ENCODE measurements around the gene LAMA3.

LAMA3 gene

DNA sequence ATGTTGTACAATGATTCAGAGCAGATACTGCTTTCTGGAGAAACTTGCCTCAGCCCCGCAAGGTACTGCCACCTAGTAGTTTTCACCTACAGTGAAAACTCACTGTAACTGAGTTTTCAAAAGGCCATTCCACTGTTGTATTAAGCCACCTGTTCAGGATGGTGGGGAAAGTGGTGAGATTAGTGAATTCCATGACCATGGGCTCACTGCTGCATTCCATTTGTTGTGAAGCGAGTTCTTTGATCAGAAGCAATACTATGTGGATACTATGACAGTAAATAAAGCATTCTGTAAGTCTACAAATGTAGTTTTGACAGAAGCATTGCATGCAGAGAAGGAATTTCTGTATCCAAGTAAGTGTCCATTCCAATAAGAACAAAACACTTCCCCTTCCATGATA, 113.6 kb downstream of the LAMA3 start:
- H2BK15ac ChIP-seq (ENCODE audit: low read length): no peak overlapping the region
- no CpG with 5 or more reads among the region's 2 CpGs for WGBS, 2 donors (ENCODE audit: extremely low coverage in 2 of 2, insufficient read length in 2 of 2, insufficient replicate concordance in 1 of 2)
- no peak overlapping the region for H2BK5ac ChIP-seq (ENCODE audit: low read length)

GRCh38 chr18:23803755-23804154, 114.5 kb downstream of the LAMA3 start:
- H3K4me1 ChIP-seq (ENCODE audit: control insufficient read depth in 2 of 2, insufficient read depth in 1 of 2, low read depth in 1 of 2, low read length in 2 of 2): peaks cover 0 to 1% of the 10 kb centered on the region in 2 donors
- DNase-seq (ENCODE audit: low spot score): no peak

More for the DNA sequence above, 113.6 kb downstream of the LAMA3 start:
- Histone ChIP-seq H3K18ac (ENCODE audit: low read length) (no peak overlapping the region), H3K27ac (replicated peaks; ENCODE audit: low read length) (no peak overlapping the region), H3K36me3 (replicated peaks in 1 of 2; ENCODE audit: control insufficient read depth in 2 of 2, insufficient read depth in 2 of 2, low read length in 2 of 2) (no peaks in the 10 kb centered on the region), H2AFZ (ENCODE audit: low read length) (no peak overlapping the region), H3K14ac (ENCODE audit: low read length) (no peak overlapping the region), H3K4me3 (ENCODE audit: low read length in 2 of 2) (no peak overlapping the region), H3K23ac (ENCODE audit: low read depth, low read length, poor library complexity) (no peak overlapping the region), H2AK5ac (ENCODE audit: low read depth, low read length) (no peak overlapping the region), H3K79me1 (ENCODE audit: low read depth, low read length) (no peaks in the 10 kb centered on the region), H3K4me2 (ENCODE audit: insufficient read depth, low read length, poor library complexity, severe bottlenecking) (no peak overlapping the region), H2BK120ac (ENCODE audit: low read depth, low read length) (no peak overlapping the region), H4K91ac (ENCODE audit: low read depth, low read length, poor library complexity) (no peak overlapping the region), H2BK12ac (ENCODE audit: low read length) (no peak overlapping the region), H3K4me1 (ENCODE audit: control insufficient read depth in 2 of 2, insufficient read depth in 1 of 2, low read depth in 1 of 2, low read length in 2 of 2) (peaks cover 0 to 1% of the 10 kb centered on the region in 2 donors), H3K9ac (ENCODE audit: low read depth, low read length, poor library complexity) (no peak overlapping the region), H4K8ac (ENCODE audit: low read depth, low read length) (no peak overlapping the region), H3K27me3 (ENCODE audit: control insufficient read depth in 3 of 3, insufficient read depth in 3 of 3, low read depth in 1 of 3, low read length in 3 of 3) (no peaks in the 10 kb centered on the region), H3K9me3 (replicated peaks in 1 of 2; ENCODE audit: control insufficient read depth in 2 of 2, insufficient read depth in 1 of 2, low read depth in 1 of 2, low read length in 2 of 2) (no peaks in the 10 kb centered on the region), H3K4ac (ENCODE audit: low read length) (no peak overlapping the region)
- no peak for DNase-seq (ENCODE audit: low spot score)

GRCh38 chr18:23805898-23806297, 116.6 kb downstream of the LAMA3 start:
- no peak overlapping the region for H3K23ac ChIP-seq (ENCODE audit: low read depth, low read length, poor library complexity)
- H3K4me1 ChIP-seq (ENCODE audit: control insufficient read depth in 2 of 2, insufficient read depth in 1 of 2, low read depth in 1 of 2, low read length in 2 of 2): peaks cover 0 to 1% of the 10 kb centered on the region in 2 donors
- no peak overlapping the region for H2BK12ac ChIP-seq (ENCODE audit: low read length)
- no peak overlapping the region for H4K8ac ChIP-seq (ENCODE audit: low read depth, low read length)
- H3K18ac ChIP-seq (ENCODE audit: low read length): no peak overlapping the region
- no peaks in the 10 kb centered on the region for H3K9me3 ChIP-seq (replicated peaks in 1 of 2; ENCODE audit: control insufficient read depth in 2 of 2, insufficient read depth in 1 of 2, low read depth in 1 of 2, low read length in 2 of 2)
- H2AFZ ChIP-seq (ENCODE audit: low read length): no peak overlapping the region
- no peaks in the 10 kb centered on the region for H3K36me3 ChIP-seq (replicated peaks in 1 of 2; ENCODE audit: control insufficient read depth in 2 of 2, insufficient read depth in 2 of 2, low read length in 2 of 2)
- H2BK120ac ChIP-seq (ENCODE audit: low read depth, low read length): no peak overlapping the region
- no peak overlapping the region for H2BK15ac ChIP-seq (ENCODE audit: low read length)
- no peak overlapping the region for H3K4me2 ChIP-seq (ENCODE audit: insufficient read depth, low read length, poor library complexity, severe bottlenecking)
- no peaks in the 10 kb centered on the region for H3K79me1 ChIP-seq (ENCODE audit: low read depth, low read length)
- H3K14ac ChIP-seq (ENCODE audit: low read length): no peak overlapping the region
- H3K27ac ChIP-seq (replicated peaks; ENCODE audit: low read length): no peak overlapping the region
- H3K4me3 ChIP-seq (ENCODE audit: low read length in 2 of 2): no peak overlapping the region
- H2BK5ac ChIP-seq (ENCODE audit: low read length): no peak overlapping the region
- no peak overlapping the region for H2AK5ac ChIP-seq (ENCODE audit: low read depth, low read length)
- no peak overlapping the region for H4K91ac ChIP-seq (ENCODE audit: low read depth, low read length, poor library complexity)
- H3K4ac ChIP-seq (ENCODE audit: low read length): no peak overlapping the region
- peaks cover 0 to 1% (median 0%) of the 10 kb centered on the region in 3 experiments for H3K27me3 ChIP-seq (ENCODE audit: control insufficient read depth in 3 of 3, insufficient read depth in 3 of 3, low read depth in 1 of 3, low read length in 3 of 3)
- H3K9ac ChIP-seq (ENCODE audit: low read depth, low read length, poor library complexity): no peak overlapping the region
- no CpG with 5 or more reads among the region's 1 CpG for WGBS, 2 donors (ENCODE audit: extremely low coverage in 2 of 2, insufficient read length in 2 of 2, insufficient replicate concordance in 1 of 2)
- DNase-seq (ENCODE audit: low spot score): no peak

More at GRCh38 chr18:23803755-23804154, 114.5 kb downstream of the LAMA3 start:
- Histone ChIP-seq H2BK15ac (ENCODE audit: low read length) (no peak overlapping the region), H3K4me3 (ENCODE audit: low read length in 2 of 2) (no peak overlapping the region), H3K36me3 (replicated peaks in 1 of 2; ENCODE audit: control insufficient read depth in 2 of 2, insufficient read depth in 2 of 2, low read length in 2 of 2) (no peaks in the 10 kb centered on the region), H3K23ac (ENCODE audit: low read depth, low read length, poor library complexity) (no peak overlapping the region), H3K18ac (ENCODE audit: low read length) (no peak overlapping the region), H3K9me3 (replicated peaks in 1 of 2; ENCODE audit: control insufficient read depth in 2 of 2, insufficient read depth in 1 of 2, low read depth in 1 of 2, low read length in 2 of 2) (no peaks in the 10 kb centered on the region), H2AK5ac (ENCODE audit: low read depth, low read length) (no peak overlapping the region), H4K91ac (ENCODE audit: low read depth, low read length, poor library complexity) (no peak overlapping the region), H3K27ac (replicated peaks; ENCODE audit: low read length) (no peak overlapping the region), H2BK120ac (ENCODE audit: low read depth, low read length) (no peak overlapping the region), H3K4ac (ENCODE audit: low read length) (no peak overlapping the region), H2AFZ (ENCODE audit: low read length) (no peak overlapping the region), H3K9ac (ENCODE audit: low read depth, low read length, poor library complexity) (no peak overlapping the region), H4K8ac (ENCODE audit: low read depth, low read length) (no peak overlapping the region), H3K27me3 (ENCODE audit: control insufficient read depth in 3 of 3, insufficient read depth in 3 of 3, low read depth in 1 of 3, low read length in 3 of 3) (no peaks in the 10 kb centered on the region), H3K4me2 (ENCODE audit: insufficient read depth, low read length, poor library complexity, severe bottlenecking) (no peak overlapping the region), H2BK12ac (ENCODE audit: low read length) (no peak overlapping the region), H2BK5ac (ENCODE audit: low read length) (no peak overlapping the region), H3K79me1 (ENCODE audit: low read depth, low read length) (no peaks in the 10 kb centered on the region), H3K14ac (ENCODE audit: low read length) (no peak overlapping the region)
- WGBS, 2 donors (ENCODE audit: extremely low coverage in 2 of 2, insufficient read length in 2 of 2, insufficient replicate concordance in 1 of 2): no CpG with 5 or more reads among the region's 3 CpGs

- no peak overlapping the region for H3K23ac ChIP-seq (ENCODE audit: low read depth, low read length, poor library complexity)
- H3K4me1 ChIP-seq (ENCODE audit: control insufficient read depth in 2 of 2, insufficient read depth in 1 of 2, low read depth in 1 of 2, low read length in 2 of 2): no peaks in the 10 kb centered on the region
- H4K91ac ChIP-seq (ENCODE audit: low read depth, low read length, poor library complexity): no peak overlapping the region
- no peak overlapping the region for H3K14ac ChIP-seq (ENCODE audit: low read length)
- no peak overlapping the region for H2BK120ac ChIP-seq (ENCODE audit: low read depth, low read length)
- H3K27ac ChIP-seq (replicated peaks; ENCODE audit: low read length): no peak overlapping the region
- peaks cover 0 to 7% (median 0%) of the 10 kb centered on the region in 3 experiments for H3K27me3 ChIP-seq (ENCODE audit: control insufficient read depth in 3 of 3, insufficient read depth in 3 of 3, low read depth in 1 of 3, low read length in 3 of 3)
- H3K9me3 ChIP-seq (replicated peaks in 1 of 2; ENCODE audit: control insufficient read depth in 2 of 2, insufficient read depth in 1 of 2, low read depth in 1 of 2, low read length in 2 of 2): no peaks in the 10 kb centered on the region
- no peak overlapping the region for H2BK5ac ChIP-seq (ENCODE audit: low read length)
- no peak for DNase-seq (ENCODE audit: low spot score)
- no peak overlapping the region for H3K18ac ChIP-seq (ENCODE audit: low read length)
- H2AK5ac ChIP-seq (ENCODE audit: low read depth, low read length): no peak overlapping the region
- H3K4ac ChIP-seq (ENCODE audit: low read length): no peak overlapping the region
- WGBS, 2 donors (ENCODE audit: extremely low coverage in 2 of 2, insufficient read length in 2 of 2, insufficient replicate concordance in 1 of 2): no CpG with 5 or more reads among the region's 3 CpGs
- no peak overlapping the region for H3K9ac ChIP-seq (ENCODE audit: low read depth, low read length, poor library complexity)
- H3K4me2 ChIP-seq (ENCODE audit: insufficient read depth, low read length, poor library complexity, severe bottlenecking): no peak overlapping the region
- no peak overlapping the region for H3K4me3 ChIP-seq (ENCODE audit: low read length in 2 of 2)
- no peaks in the 10 kb centered on the region for H3K36me3 ChIP-seq (replicated peaks in 1 of 2; ENCODE audit: control insufficient read depth in 2 of 2, insufficient read depth in 2 of 2, low read length in 2 of 2)
- no peak overlapping the region for H2BK12ac ChIP-seq (ENCODE audit: low read length)
- H2AFZ ChIP-seq (ENCODE audit: low read length): no peak overlapping the region
- H2BK15ac ChIP-seq (ENCODE audit: low read length): no peak overlapping the region
- H4K8ac ChIP-seq (ENCODE audit: low read depth, low read length): no peak overlapping the region
- no peaks in the 10 kb centered on the region for H3K79me1 ChIP-seq (ENCODE audit: low read depth, low read length)
Observed at GRCh38 chr18:23809415-23809814, 120.2 kb downstream of the LAMA3 start.

Measured in neuronal stem cell (in vitro differentiated cells).